Dedifferentiated amniotic fluid mesenchymal stem cell (primary cell): ENCODE measurements around the gene C16orf92.
"Not testable (repeated sequence)": the region's sequence is repeated elsewhere in the genome, so short reads cannot be mapped to it uniquely, and the experiment has no call there.

Experiments
- DNase-seq: peaks from one replicate; pipeline ENCODE4 v3.0.0-alpha.2; 2016; ENCODE audit errors: extremely low spot score

Gene C16orf92

GRCh38 chr16:30005341-30006094 lies 17.5 kb upstream of the C16orf92 start:
- no peak for DNase-seq

- DNase-seq, result no peak
Observed at GRCh38 chr16:30006095-30006473, 16.9 kb upstream of the C16orf92 start.

DNA sequence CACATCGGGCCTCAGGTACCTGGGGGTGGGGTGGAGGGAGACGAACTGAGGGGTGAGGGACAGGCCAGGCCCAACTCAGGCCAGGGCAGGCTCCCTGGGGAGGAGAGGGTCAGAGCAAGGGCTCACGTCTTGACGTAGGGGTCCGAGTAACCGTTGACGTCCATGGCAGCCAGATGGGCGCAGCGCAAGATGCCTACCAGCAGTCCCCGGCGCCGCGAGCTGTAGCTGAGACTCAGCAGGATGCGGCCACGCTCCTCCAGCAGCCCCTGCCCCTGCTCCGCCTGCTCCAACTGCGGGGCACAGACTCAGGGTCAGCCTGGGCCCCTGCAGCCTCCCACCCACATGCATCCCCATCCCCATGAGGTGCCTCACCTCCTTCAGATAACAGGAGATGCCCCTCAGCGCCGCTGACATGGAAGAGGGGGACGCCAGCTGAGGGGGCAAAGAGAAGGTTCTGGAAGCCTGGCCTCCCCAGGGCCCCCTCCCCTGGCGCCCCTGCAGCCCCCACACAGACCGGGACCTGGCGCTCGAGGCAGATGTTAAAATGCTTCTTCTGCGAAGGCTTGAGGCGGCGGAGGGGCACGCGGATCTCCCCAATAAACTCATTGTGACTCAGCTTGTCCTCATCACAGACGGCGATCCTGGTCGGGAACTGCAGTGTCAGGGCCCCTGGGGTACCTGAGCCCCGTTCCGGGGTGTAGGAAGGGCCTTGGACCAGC lies 16.2 kb upstream of the C16orf92 start:
- DNase-seq, result no peak

GRCh38 chr16:30007378-30007895 lies 15.6 kb upstream of the C16orf92 start:
- DNase-seq, result no peak

GRCh38 chr16:30009085-30009862 lies 13.7 kb upstream of the C16orf92 start:
- DNase-seq, result no peak

DNA sequence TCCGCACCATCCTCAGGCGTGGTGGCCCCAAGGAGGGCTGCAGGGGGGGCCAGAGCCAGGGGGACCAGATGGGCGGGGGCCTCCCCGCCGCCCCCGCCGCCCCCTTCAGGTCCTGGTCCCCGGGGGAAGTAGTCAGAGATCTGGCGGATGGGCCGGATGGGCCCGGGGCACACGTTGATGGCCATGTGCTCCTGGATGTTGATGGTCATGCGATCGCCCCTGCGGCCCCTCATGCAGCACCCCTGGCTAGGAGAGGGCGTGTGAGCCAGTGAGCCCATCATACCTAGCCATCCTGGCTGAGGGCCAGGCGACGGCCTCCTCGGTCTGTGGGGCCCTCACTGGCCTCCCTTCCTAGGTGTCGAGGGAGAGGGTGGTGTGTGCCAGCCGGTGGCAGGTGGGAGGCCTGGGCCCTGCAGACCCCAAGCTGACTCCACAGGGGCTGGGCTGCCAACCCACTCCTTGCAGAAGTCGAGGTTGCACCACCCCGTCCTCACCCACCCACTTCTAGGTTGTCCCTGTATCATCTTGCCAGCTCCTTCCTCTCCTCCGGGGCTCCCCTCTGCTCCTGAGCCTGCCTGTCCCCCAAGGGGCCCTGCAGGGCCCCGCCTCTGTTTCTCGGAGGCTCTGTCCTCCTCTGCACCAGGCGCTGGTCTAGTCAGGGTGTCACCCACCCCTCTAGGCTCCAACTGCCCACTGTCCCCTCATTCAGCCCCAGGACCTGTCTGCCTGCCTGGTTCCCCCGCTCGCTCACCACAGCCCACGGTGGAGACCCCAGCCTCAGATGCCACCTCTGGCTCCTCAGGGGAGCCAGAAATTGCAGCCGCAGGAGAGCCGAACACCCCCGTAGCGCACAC lies 12.8 kb upstream of the C16orf92 start:
- DNase-seq, result no peak

DNA sequence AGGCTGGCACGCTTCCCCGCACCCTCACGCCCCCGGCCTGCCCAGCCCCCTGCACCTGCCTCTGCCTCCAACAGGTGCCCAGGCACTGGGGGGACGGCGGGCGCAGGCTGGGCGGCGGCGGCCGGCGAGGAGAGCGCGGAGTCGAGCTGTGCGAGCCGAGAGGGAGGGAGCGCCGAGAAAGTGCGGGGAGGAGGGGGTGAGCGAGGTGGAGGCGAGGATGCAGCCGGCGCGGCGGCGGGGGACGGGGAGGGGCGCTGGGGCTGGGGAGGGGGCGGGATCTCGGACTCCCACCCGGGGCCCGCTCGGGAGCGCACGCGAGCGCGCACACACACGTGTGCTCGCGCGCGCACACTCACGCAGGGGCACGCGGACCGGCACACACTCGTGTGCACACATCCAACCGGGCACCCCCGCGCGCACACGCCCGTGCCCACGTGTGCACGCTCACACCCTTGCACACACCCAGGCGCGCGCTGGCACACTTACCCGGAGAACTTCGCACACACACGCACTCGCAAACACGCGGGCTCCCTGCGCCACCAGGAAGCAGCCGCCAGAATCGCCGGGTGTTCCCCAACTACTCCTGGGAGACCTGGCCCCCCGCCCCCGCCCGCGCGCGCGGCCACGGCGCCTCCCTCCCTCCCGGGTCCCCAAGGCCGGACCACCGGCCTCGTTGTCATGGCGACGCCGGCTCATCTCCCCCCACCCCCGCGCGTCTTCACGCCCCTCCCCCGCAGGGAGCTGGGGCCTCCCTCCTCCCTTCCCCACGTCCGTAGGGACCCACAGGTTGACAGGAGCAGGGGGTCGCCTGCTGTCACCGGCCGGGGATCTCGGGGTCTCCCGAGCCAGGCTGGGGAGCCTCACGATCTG lies 11.9 kb upstream of the C16orf92 start, which contains the start of gene DOC2A:
TSS of gene DOC2A (minus strand) at position 184 of the 870 bp plus-strand sequence. CDS start 805 bp downstream, outside the sequence.
- DNase-seq, result no peak

GRCh38 chr16:30011714-30012504 lies 11.1 kb upstream of the C16orf92 start:
- no peak for DNase-seq

GRCh38 chr16:30012598-30012997 lies 10.4 kb upstream of the C16orf92 start:
- DNase-seq, result not testable (repeated sequence)

DNA sequence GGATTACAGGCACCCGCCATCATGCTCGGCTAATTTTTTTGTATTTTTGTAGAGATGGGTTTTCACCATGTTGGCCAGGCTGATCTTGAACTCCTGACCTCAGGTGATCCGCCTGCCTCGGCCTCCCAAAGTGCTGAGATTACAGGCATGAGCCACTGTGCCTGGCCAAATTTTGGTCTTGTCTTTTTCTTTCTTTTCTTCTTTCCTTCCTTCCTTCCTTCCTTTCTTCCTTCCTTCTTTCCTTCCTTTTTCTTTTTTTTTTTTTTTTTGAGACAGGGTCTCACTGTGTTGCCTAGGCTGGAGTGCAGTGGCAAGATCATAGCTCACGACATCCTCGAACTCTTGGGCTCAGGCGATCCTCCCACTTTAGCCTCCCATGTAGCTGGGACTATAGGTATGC lies 7.5 kb upstream of the C16orf92 start:
- DNase-seq, result not testable (repeated sequence)

DNA sequence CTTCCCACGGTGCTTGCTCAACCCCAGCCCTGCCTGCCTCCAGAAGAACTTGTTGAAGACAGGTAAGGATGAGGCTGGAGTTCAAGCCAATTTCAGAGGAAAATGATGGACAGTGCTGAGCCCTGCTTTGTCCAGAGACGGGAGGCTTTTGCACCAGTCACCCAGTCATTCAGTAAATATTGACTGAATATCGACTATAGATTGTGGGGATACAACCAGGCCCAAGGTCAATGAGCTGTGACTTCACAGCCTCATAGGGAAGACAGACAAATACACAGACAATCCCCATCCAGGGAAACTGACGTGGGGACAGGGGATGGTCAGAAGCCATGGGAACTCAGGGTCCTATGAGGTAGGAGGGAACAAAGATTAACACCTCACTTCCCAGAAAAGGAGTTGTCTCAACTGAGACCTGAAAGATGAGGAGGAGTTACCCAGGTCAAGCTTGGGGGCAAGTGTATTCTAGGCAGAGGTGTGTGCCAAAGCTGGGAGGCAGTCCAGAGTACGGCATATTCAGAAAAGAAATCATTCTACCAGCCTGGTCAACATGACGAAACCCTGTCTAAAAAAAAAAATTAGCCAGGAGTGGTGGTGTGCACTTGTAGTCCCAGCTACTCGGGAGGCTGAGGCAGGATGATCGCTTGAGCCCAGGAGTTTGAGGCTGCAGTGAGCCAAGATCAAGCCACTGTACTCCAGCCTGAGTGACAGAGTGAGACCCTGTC lies 6.3 kb upstream of the C16orf92 start:
- no peak for DNase-seq

DNA sequence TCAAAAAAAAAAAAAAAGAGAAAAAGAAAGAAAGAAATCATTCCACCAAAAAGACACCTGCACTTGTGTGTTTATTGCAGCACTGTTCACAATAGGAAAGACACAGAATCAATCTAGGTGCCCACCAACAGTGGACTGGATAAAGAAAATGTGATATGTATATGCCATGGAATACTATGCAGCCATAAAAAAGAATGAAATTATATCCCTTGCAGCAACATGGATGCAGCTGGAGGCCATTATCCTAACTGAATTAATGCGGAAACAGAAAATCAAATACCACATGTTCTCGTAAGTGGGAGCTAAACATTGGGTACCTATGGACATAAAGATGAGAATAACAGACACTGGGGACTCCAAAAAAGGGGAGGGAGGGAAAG lies 5.7 kb upstream of the C16orf92 start:
- DNase-seq, result no peak

DNA sequence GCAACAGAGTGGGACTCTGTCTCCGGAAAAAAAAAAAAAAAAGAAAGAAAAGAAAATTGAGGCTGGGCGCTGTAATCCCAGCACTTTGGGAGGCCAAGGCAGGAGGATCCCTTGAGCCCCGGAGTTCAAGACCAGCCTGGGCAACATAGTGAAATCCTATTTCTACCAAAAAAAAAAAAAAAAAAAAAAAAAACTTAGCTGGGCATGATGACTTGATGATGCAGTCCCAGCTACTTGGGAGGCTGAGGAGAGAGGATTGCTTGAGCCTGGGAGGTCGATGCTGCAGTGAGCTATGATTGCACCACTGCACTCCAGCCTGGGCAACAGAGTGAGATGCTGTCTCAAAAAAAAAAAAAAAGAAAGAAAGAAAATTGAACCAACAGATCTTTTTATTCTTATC lies 5.1 kb upstream of the C16orf92 start:
- DNase-seq, result not testable (repeated sequence)

- DNase-seq, result no peak
Observed at GRCh38 chr16:30018731-30019158, 4.3 kb upstream of the C16orf92 start.

DNA sequence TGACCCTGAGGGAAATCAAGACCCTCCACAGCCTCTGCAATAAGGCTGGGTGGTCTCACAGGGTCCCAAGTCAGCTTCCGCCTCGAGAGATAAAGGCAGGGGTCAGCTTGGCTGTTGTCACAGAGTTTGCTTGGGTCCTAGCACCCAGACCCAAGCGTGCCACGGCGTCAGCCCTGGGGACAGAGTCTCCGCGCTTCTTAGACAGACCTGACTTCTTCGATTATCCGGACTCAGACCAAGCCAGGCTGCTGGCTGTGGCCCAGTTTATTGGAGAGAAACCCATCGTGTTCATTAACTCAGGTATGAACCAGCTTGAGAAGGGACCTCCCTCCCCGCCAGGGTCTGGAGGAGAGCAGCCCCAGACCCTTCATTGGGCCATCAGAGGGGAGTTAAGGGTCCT lies 588 bp downstream of the C16orf92 start:
- no peak for DNase-seq

GRCh38 chr16:30024451-30024850 lies 1.5 kb downstream of the C16orf92 start:
- no peak for DNase-seq

DNA sequence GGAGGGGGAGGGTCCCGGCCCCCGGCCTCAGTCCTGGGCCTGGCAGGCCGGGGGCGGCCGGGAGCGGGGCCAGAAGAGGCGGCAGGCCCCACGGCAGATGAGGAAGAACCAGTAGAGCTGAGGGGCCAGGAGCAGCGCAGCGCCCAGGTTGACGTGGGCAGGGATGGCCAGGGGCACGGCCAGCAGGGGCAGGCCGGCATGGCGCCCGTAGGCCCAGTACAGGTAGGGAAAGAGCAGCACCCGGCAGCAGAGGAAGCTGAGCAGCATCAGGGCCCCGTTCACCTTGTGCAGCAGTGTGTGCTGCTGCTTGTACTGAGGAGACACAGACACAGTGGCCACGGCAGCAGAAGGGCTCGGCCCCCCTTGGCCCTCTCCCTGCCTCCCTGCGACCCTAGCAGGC lies 2.2 kb downstream of the C16orf92 start:
- DNase-seq, result no peak

GRCh38 chr16:30025574-30025973 lies 2.6 kb downstream of the C16orf92 start:
- no peak for DNase-seq

- DNase-seq, result no peak
Observed at GRCh38 chr16:30026449-30026848, 3.5 kb downstream of the C16orf92 start.
